HL-60 (cell line): Measurements from ENCODE around the gene KMT5C.

ENCODE experiments used
- DNase-seq, 2 experiments: peaks; one replicate each; pipeline ENCODE4 v3.0.0-alpha.2; 2010 to 2020; ENCODE audit warnings: low read depth in 1 of 2, low spot score in 1 of 2
- H3K27ac ChIP-seq: fragments of 250-450 bp; sonication (Bioruptor Pico); replicated peaks from 2 replicates; pipeline ENCODE4 v1.5.1; 2020; ENCODE audit warnings: mild to moderate bottlenecking, moderate library complexity
- H3K27me3 ChIP-seq: fragments of 250-450 bp; sonication (Bioruptor Pico); 2 replicates; pipeline ENCODE4 v1.5.1; 2021; ENCODE audit warnings: mild to moderate bottlenecking, moderate library complexity; ENCODE audit not compliant: insufficient read depth, poor library complexity, severe bottlenecking
- H3K4me3 ChIP-seq: replicated peaks from 2 replicates; pipeline ENCODE4 v1.5.1; 2011; ENCODE audit warnings: mild to moderate bottlenecking, control low read depth, low read length; ENCODE audit not compliant: insufficient read depth
- CTCF ChIP-seq: IDR thresholded peaks from one replicate; pipeline ENCODE4 v1.5.1; 2011; ENCODE audit warnings: low read length, control low read depth, inconsistent platforms; ENCODE audit not compliant: insufficient read depth
- GABPA ChIP-seq: IDR thresholded peaks from 2 replicates; pipeline ENCODE4 v1.6.1; 2012; ENCODE audit warnings: low read depth
- POLR2AphosphoS5 ChIP-seq: IDR thresholded peaks from 2 replicates; pipeline ENCODE4 v1.6.1; 2012; ENCODE audit warnings: low read depth
- SPI1 ChIP-seq: IDR thresholded peaks from 2 replicates; pipeline ENCODE4 v1.6.1; 2012; ENCODE audit warnings: low read depth, mild to moderate bottlenecking, borderline replicate concordance
- TF ChIP-seq, protein P1 (sequence below): IDR thresholded peaks from 2 replicates; pipeline ENCODE4 v1.6.1; 2012; ENCODE audit warnings: low read depth; ENCODE audit not compliant: insufficient replicate concordance

KMT5C gene

DNA sequence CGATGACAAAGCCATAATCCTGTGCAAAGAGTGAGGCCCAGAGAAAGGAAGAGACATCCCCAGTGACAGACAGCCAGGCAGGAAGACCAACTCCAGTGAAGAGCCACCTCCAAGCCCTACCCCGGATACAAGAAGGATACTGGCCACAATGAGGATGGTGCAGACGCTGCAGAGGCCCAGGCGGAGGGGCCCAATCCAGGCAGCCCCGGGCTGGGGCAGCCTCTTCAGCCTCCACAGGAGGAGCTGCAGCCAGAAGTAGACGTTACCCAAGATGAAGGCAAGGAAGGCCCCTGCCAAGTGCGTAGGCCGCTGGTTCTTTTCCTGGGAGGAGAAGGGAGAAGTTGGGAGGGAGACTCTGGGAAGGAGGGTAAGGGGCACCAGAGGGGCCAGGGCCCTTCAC is 23.0 kb upstream of the KMT5C start:
- no peak for DNase-seq
- Histone ChIP-seq H3K27ac (no peak overlapping the region), H3K4me3 (no peak overlapping the region), H3K27me3 (no peaks in the 10 kb centered on the region)
- no peak for TF ChIP-seq CTCF
- TF ChIP-seq, protein P1, sequence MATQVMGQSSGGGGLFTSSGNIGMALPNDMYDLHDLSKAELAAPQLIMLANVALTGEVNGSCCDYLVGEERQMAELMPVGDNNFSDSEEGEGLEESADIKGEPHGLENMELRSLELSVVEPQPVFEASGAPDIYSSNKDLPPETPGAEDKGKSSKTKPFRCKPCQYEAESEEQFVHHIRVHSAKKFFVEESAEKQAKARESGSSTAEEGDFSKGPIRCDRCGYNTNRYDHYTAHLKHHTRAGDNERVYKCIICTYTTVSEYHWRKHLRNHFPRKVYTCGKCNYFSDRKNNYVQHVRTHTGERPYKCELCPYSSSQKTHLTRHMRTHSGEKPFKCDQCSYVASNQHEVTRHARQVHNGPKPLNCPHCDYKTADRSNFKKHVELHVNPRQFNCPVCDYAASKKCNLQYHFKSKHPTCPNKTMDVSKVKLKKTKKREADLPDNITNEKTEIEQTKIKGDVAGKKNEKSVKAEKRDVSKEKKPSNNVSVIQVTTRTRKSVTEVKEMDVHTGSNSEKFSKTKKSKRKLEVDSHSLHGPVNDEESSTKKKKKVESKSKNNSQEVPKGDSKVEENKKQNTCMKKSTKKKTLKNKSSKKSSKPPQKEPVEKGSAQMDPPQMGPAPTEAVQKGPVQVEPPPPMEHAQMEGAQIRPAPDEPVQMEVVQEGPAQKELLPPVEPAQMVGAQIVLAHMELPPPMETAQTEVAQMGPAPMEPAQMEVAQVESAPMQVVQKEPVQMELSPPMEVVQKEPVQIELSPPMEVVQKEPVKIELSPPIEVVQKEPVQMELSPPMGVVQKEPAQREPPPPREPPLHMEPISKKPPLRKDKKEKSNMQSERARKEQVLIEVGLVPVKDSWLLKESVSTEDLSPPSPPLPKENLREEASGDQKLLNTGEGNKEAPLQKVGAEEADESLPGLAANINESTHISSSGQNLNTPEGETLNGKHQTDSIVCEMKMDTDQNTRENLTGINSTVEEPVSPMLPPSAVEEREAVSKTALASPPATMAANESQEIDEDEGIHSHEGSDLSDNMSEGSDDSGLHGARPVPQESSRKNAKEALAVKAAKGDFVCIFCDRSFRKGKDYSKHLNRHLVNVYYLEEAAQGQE = no peak
- TF ChIP-seq SPI1 = no peak
- no peak for TF ChIP-seq GABPA
- no peak for TF ChIP-seq POLR2AphosphoS5

- no peaks in the 10 kb centered on the region for H3K27me3 ChIP-seq
- no peak for DNase-seq
- TF ChIP-seq POLR2AphosphoS5 = no peak
- TF ChIP-seq CTCF = no peak
- no peak for TF ChIP-seq SPI1
- no peak overlapping the region for H3K27ac ChIP-seq
- H3K4me3 ChIP-seq = no peak overlapping the region
Observed at GRCh38 chr19:55319785-55320184, 19.9 kb upstream of the KMT5C start.

DNA sequence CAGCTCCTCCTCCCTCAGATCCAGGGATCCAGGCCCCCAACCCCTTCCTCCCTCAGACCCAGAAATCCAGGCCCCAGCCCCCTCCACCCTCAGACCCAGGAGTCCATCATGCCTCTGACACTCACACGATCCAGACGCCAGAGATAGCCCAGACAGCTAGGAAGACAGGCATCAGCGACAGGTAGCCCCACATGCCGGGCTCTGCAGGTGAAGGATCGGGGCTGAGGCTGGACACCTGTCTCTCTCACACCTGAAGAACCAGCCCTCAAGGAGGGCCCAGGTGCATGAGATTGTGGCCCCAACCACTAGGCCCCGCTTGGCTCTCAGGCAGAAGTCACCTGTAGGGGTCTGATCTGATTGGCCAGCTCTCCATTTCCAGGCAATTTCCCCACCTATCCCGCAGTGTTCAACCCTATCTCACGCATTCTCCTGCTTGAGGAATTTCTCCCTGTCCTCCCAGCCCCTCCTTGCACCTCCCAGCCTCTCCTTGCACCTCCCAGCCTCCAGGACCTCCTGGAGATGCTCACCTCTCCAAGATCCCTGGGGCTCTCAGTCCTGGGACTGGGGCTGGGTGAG is 18.7 kb upstream of the KMT5C start:
- H3K27ac ChIP-seq = no peak overlapping the region
- H3K4me3 ChIP-seq = no peak overlapping the region
- TF ChIP-seq POLR2AphosphoS5 = no peak
- no peak for TF ChIP-seq CTCF
- TF ChIP-seq, protein P1 = no peak
- TF ChIP-seq SPI1 = no peak
- no peak for TF ChIP-seq GABPA
- no peak for DNase-seq
- no peaks in the 10 kb centered on the region for H3K27me3 ChIP-seq

GRCh38 chr19:55321466-55322137 is 18.1 kb upstream of the KMT5C start:
- no peak overlapping the region for H3K27ac ChIP-seq
- DNase-seq = no peak
- no peak overlapping the region for H3K4me3 ChIP-seq
- TF ChIP-seq SPI1 (no peak), POLR2AphosphoS5 (no peak), CTCF (no peak), GABPA (no peak)
- TF ChIP-seq, protein P1 = no peak
- no peaks in the 10 kb centered on the region for H3K27me3 ChIP-seq
